GM18505 (cell line): ENCODE results near the gene GPR3.

Source experiments
- ATAC-seq: cut with Tn5 transposase; IDR thresholded peaks from one replicate; pipeline ENCODE4 v1.9.1; 2021; ENCODE audit not compliant: unreplicated experiment
- POLR2A ChIP-seq: IDR thresholded peaks from 4 replicates; pipeline ENCODE4 v1.6.1; 2011; ENCODE audit warnings: borderline replicate concordance; ENCODE audit not compliant: insufficient read depth, insufficient read length; ENCODE audit errors: extremely low read depth

Gene GPR3

GRCh38 chr1:27392096-27392777, at the start of gene GPR3:
GPR3 (plus strand) TSS chr1:27392622; CDS start chr1:27393799, 1,177 bp downstream.
- ATAC-seq, result peak; percentile 63
- TF ChIP-seq POLR2A, result no peak

- TF ChIP-seq POLR2A, result no peak
- peak; percentile 50 for ATAC-seq
Observed at GRCh38 chr1:27342778-27343638, 49.4 kb upstream of the GPR3 start.

- ATAC-seq, result no peak
- no peak for TF ChIP-seq POLR2A
Observed at GRCh38 chr1:27343639-27344025, 48.8 kb upstream of the GPR3 start.

GRCh38 chr1:27345272-27345671, 47.1 kb upstream of the GPR3 start:
- ATAC-seq, result no peak
- TF ChIP-seq POLR2A, result no peak

GRCh38 chr1:27346357-27346756, 46.1 kb upstream of the GPR3 start:
- no peak for ATAC-seq
- TF ChIP-seq POLR2A, result no peak

- no peak for TF ChIP-seq POLR2A
- no peak for ATAC-seq
Observed at GRCh38 chr1:27346991-27347624, 45.3 kb upstream of the GPR3 start.

GRCh38 chr1:27348861-27349783, 43.3 kb upstream of the GPR3 start:
- no peak for TF ChIP-seq POLR2A
- no peak for ATAC-seq

GRCh38 chr1:27349784-27350662, 42.4 kb upstream of the GPR3 start:
- ATAC-seq, result no peak
- TF ChIP-seq POLR2A, result no peak

GRCh38 chr1:27350663-27351540, 41.5 kb upstream of the GPR3 start:
- ATAC-seq, result no peak
- TF ChIP-seq POLR2A, result no peak

GRCh38 chr1:27351541-27352107, 40.8 kb upstream of the GPR3 start:
- no peak for ATAC-seq
- TF ChIP-seq POLR2A, result no peak

- no peak for ATAC-seq
- TF ChIP-seq POLR2A, result no peak
Observed at GRCh38 chr1:27353166-27353565, 39.3 kb upstream of the GPR3 start.
